WI38 (cell line): ENCODE results near the gene HYLS1.

Source experiments
- H3K4me3 ChIP-seq: 2 replicates; pipeline ENCODE4 v1.5.1; 2011; ENCODE audit warnings: low read depth, mild to moderate bottlenecking, control low read depth, low read length
- CTCF ChIP-seq: IDR thresholded peaks from 2 replicates; pipeline ENCODE4 v1.5.1; 2012; ENCODE audit warnings: low read depth, mild to moderate bottlenecking, control low read depth, low read length

HYLS1 gene

DNA sequence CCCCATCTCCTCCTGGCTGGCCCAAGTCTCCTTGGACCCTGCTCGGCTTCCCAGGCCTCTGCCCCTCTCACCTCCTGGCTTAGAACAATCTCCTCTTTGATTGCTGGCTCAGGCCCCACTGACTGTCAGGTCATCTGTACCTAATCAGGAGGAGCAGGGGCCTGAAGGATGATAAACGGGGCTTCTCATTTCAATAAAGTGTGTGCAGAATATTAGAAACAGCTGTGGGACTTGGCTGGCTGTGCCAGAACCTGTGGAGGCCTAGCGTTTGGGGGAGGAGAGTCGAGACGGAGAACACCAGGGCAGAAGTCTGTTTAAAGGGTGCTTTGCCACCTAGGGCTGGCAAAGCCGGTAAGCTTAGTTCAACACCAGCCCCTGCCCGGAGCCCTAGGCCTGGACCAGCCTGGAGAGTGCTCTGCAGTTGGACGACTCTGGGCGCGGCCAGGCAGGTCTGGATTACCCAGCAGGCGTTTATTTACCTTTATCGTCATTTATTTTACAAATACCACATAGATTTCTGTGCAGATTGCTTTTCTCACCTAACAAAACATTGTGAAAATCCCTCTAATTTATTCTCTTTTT is 48.2 kb downstream of the HYLS1 start:
- H3K4me3 ChIP-seq = no peak overlapping the region
- no peak for TF ChIP-seq CTCF

DNA sequence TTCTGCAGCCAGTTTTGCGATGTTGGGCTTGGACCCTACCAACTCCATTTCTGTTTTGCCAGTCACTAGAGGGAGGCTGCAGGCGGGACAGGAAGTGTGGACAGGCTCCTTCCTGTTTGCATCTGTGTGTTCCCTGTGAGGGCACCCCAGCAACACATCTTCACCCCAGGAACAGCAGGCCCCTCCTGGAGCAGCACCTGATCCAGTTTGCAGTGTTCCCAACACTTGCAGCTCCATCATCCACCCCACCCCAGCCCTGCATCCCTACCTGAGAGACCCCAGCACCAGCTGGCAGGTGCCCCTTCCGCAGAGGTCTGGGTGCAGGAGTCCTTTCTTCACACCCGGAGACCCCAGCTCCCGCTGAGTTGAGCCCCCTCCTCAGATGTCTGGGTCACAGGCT is 51.0 kb downstream of the HYLS1 start:
- no peak for TF ChIP-seq CTCF
- H3K4me3 ChIP-seq = no peak overlapping the region

- no peak for TF ChIP-seq CTCF
- no peak overlapping the region for H3K4me3 ChIP-seq
These were observed 51.6 kb downstream of the HYLS1 start for GRCh38 chr11:125939081-125939521.

DNA sequence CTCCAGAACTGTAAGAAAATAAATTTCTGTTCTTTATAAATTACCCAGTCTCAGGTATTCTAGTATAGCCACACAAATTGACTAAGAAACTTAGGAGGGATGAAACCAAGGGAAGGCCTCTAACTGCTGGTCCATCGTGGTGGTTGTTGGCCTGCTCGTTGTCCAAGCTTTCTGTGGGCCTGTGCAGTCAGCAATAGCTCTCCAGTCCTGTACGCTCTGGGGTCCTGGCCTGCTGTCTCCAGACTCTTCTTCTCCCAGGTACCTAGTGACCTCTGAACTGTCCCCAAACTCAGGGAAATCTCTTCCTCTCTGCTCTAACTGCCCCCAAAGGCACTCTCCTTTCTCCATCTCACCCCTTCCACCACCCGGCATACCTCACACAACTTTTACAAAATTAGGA is 52.7 kb downstream of the HYLS1 start:
- H3K4me3 ChIP-seq = no peak overlapping the region
- TF ChIP-seq CTCF = no peak

DNA sequence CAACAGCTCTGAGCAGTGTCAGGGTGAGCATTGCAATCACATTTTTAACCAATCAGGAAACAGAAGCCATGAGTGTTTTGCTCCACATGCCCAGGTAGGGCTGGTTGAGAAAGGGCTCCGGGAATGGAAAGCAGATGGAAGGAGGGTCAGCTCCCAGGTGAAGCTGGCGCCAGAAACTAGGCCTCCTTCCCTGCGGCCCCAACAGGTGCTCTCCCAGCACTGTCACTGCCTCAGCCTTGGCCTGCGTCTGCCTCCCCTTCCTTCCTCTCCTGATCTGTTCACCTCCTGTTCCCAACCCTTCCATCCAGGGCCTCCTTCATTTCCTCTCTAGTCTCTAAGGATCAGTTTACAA is 53.8 kb downstream of the HYLS1 start:
- no peak for TF ChIP-seq CTCF

DNA sequence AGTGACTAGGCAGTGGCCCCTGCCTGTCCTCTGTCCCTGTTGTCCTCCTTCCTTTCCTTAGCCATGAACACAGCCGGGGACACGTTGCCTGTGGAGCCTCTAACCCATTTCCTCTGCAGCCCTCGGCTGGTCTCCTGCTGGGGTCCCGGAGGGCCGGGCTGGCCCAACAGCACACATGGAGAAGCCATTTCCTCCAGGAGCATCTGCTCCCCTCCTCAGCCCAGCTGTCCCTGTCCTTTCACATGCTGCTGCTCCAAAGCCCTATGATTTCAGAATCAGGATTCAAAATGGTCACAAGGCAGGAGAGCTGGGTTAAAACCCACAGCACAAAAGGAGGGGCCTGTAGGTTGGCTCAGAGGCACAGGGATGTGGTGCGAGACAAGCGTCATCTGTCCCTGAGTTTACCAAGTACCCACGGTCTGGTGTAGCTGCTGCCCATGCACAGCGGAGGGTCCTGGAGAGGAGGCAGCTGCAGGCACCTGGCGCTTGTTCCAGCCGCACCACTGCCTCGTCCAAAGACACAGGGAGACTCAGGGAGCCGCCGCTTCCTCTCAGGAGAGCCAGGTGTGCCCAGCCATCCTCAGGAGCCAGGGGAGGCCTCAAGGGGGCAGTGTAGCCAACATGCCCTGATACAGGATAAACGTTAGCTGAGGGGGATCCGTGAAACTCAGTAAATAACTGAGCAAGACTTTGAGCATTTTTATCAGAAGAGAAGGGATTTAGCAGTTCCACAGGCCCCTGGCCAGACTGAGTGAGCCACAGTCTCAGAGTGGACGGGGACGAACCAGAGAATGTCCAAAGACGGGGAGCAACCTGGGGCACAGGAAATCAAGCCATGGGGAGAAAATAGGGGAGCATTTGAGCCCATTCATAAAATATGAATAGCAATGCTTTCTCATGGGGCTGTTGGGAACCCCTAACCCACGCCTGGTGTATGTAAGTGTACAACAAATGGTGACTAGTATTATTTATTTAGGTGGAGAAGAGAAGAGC is 54.4 kb downstream of the HYLS1 start:
- H3K4me3 ChIP-seq = no peak overlapping the region
- TF ChIP-seq CTCF = peak; percentile 53

More for the DNA sequence above, 53.8 kb downstream of the HYLS1 start:
- no peak overlapping the region for H3K4me3 ChIP-seq
